HEK293 (cell line): ENCODE results near the gene PDLIM5.

Source experiments
- CTCF ChIA-PET: fragments of 350-600 bp; formaldehyde crosslinking; extraction: SDS; loops from one replicate; lab custom pipeline; 2021; ENCODE audit warnings: antibody characterized with exemption; lab: Yijun Ruan, JAX
- POLR2A ChIA-PET: fragments of 300-600 bp; formaldehyde crosslinking; extraction: SDS; loops from one replicate; lab custom pipeline; 2020; ENCODE audit warnings: antibody characterized with exemption, inconsistent platforms; lab: Yijun Ruan, JAX
- H3K27ac ChIP-seq: fragments of 200-500 bp; sonication (Bioruptor generic); 2 replicates; pipeline ENCODE4 v1.5.1; 2014; ENCODE audit warnings: low read depth, low read length, control low read depth, inconsistent platforms; ENCODE audit errors: extremely low read depth
- H3K36me3 ChIP-seq, 2 experiments: fragments of 200-500 bp in 1 of 2; sonication (Bioruptor generic) in 1 of 2; 1 replicate in 1 of 2; 2 replicates in 1 of 2; pipeline ENCODE4 v1.5.1; 2014 to 2017; ENCODE audit warnings: inconsistent platforms in 2 of 2, low read length in 2 of 2; ENCODE audit not compliant: control insufficient read depth in 2 of 2, insufficient read depth in 1 of 2
- H3K4me1 ChIP-seq: fragments of 200-500 bp; sonication (Bioruptor generic); 2 replicates; pipeline ENCODE4 v1.5.1; 2014; ENCODE audit warnings: mild to moderate bottlenecking, low read length, inconsistent platforms; ENCODE audit not compliant: control insufficient read depth, insufficient read depth
- H3K4me3 ChIP-seq: 2 replicates; pipeline ENCODE4 v1.5.1; 2011; ENCODE audit warnings: low read depth, mild to moderate bottlenecking, control low read depth, low read length, moderate library complexity
- H3K9me3 ChIP-seq: fragments of 200-500 bp; sonication (Bioruptor generic); 2 replicates; pipeline ENCODE4 v1.5.1; 2014; ENCODE audit warnings: low read depth, low read length, inconsistent platforms; ENCODE audit not compliant: control insufficient read depth, insufficient read depth
- AEBP2 ChIP-seq: fragments of 450-650 bp; formaldehyde crosslinking; IDR thresholded peaks from 2 replicates; pipeline ENCODE4 v1.5.1; 2016; ENCODE audit warnings: missing biosample characterization, missing genetic modification characterization, borderline replicate concordance
- GFI1B ChIP-seq: fragments of 450-650 bp; formaldehyde crosslinking; IDR thresholded peaks from 2 replicates; pipeline ENCODE4 v1.5.1; 2016; ENCODE audit warnings: missing biosample characterization, missing genetic modification characterization
- KLF16 ChIP-seq: fragments of 450-650 bp; formaldehyde crosslinking; IDR thresholded peaks from 2 replicates; pipeline ENCODE4 v1.5.1; 2017; ENCODE audit warnings: missing biosample characterization, missing genetic modification characterization
- KLF7 ChIP-seq: fragments of 450-650 bp; formaldehyde crosslinking; IDR thresholded peaks from 2 replicates; pipeline ENCODE4 v1.5.1; 2016; ENCODE audit warnings: missing biosample characterization, missing genetic modification characterization, borderline replicate concordance
- KLF8 ChIP-seq: fragments of 450-650 bp; formaldehyde crosslinking; IDR thresholded peaks from 2 replicates; pipeline ENCODE4 v1.5.1; 2016; ENCODE audit warnings: missing biosample characterization, missing genetic modification characterization
- KLF9 ChIP-seq: fragments of 450-650 bp; formaldehyde crosslinking; IDR thresholded peaks from 2 replicates; pipeline ENCODE4 v1.5.1; 2016; ENCODE audit warnings: missing biosample characterization, missing genetic modification characterization, low read depth
- PRDM10 ChIP-seq: fragments of 450-650 bp; formaldehyde crosslinking; IDR thresholded peaks from 2 replicates; pipeline ENCODE4 v1.5.1; 2016; ENCODE audit warnings: missing biosample characterization, missing genetic modification characterization
- PRDM4 ChIP-seq: fragments of 450-650 bp; formaldehyde crosslinking; IDR thresholded peaks from 2 replicates; pipeline ENCODE4 v1.5.1; 2017; ENCODE audit warnings: missing biosample characterization, missing genetic modification characterization
- ZBTB1 ChIP-seq: fragments of 450-650 bp; formaldehyde crosslinking; IDR thresholded peaks from 2 replicates; pipeline ENCODE4 v1.5.1; 2016; ENCODE audit warnings: missing biosample characterization, missing genetic modification characterization
- ZNF112 ChIP-seq: fragments of 450-650 bp; formaldehyde crosslinking; IDR thresholded peaks from 2 replicates; pipeline ENCODE4 v1.5.0; 2017; ENCODE audit warnings: missing biosample characterization, missing genetic modification characterization
- ZNF214 ChIP-seq: fragments of 450-650 bp; formaldehyde crosslinking; IDR thresholded peaks from 2 replicates; pipeline ENCODE4 v1.5.1; 2017; ENCODE audit warnings: missing biosample characterization, mild to moderate bottlenecking, missing genetic modification characterization, borderline replicate concordance
- ZNF223 ChIP-seq: fragments of 450-650 bp; formaldehyde crosslinking; IDR thresholded peaks from 2 replicates; pipeline ENCODE4 v1.5.1; 2016; ENCODE audit warnings: missing biosample characterization, missing genetic modification characterization
- ZNF292 ChIP-seq: fragments of 450-650 bp; formaldehyde crosslinking; IDR thresholded peaks from 2 replicates; pipeline ENCODE4 v1.5.1; 2016; ENCODE audit warnings: low read depth, missing biosample characterization, missing genetic modification characterization, borderline replicate concordance
- ZNF529 ChIP-seq: fragments of 450-650 bp; formaldehyde crosslinking; IDR thresholded peaks from 2 replicates; pipeline ENCODE4 v1.5.1; 2017; ENCODE audit warnings: missing genetic modification characterization, missing biosample characterization; ENCODE audit not compliant: insufficient replicate concordance
- ZNF549 ChIP-seq: fragments of 450-650 bp; IDR thresholded peaks from 2 replicates; pipeline ENCODE4 v1.5.1; 2018; ENCODE audit warnings: missing biosample characterization, missing genetic modification characterization, mild to moderate bottlenecking, inconsistent platforms, moderate library complexity
- ZNF571 ChIP-seq: fragments of 450-650 bp; formaldehyde crosslinking; IDR thresholded peaks from 2 replicates; pipeline ENCODE4 v1.5.0; 2017; ENCODE audit warnings: missing biosample characterization, missing genetic modification characterization
- ZNF621 ChIP-seq: fragments of 450-650 bp; formaldehyde crosslinking; IDR thresholded peaks from 2 replicates; pipeline ENCODE4 v1.5.1; 2017; ENCODE audit warnings: missing biosample characterization, missing genetic modification characterization
- ZNF645 ChIP-seq: fragments of 450-650 bp; formaldehyde crosslinking; IDR thresholded peaks from 2 replicates; pipeline ENCODE4; 2016; ENCODE audit warnings: missing biosample characterization, missing genetic modification characterization
- ZNF677 ChIP-seq: fragments of 450-650 bp; IDR thresholded peaks from 2 replicates; pipeline ENCODE4 v1.5.0; 2018; ENCODE audit warnings: missing biosample characterization, mild to moderate bottlenecking, missing genetic modification characterization, moderate library complexity
- ZNF701 ChIP-seq: fragments of 450-650 bp; formaldehyde crosslinking; IDR thresholded peaks from 2 replicates; pipeline ENCODE4 v1.5.1; 2016; ENCODE audit warnings: missing biosample characterization, missing genetic modification characterization
- ZNF768 ChIP-seq: fragments of 450-650 bp; formaldehyde crosslinking; IDR thresholded peaks from 2 replicates; pipeline ENCODE4 v1.5.1; 2018; ENCODE audit warnings: missing biosample characterization, mild to moderate bottlenecking, missing genetic modification characterization
- ZNF830 ChIP-seq: fragments of 450-650 bp; IDR thresholded peaks from 2 replicates; pipeline ENCODE4 v1.5.0; 2018; ENCODE audit warnings: missing biosample characterization, missing genetic modification characterization, low read depth, mild to moderate bottlenecking, moderate library complexity
- ZSCAN16 ChIP-seq: fragments of 450-650 bp; formaldehyde crosslinking; IDR thresholded peaks from 2 replicates; pipeline ENCODE4 v1.5.1; 2016; ENCODE audit warnings: missing biosample characterization, missing genetic modification characterization
- TF ChIP-seq, protein P1 (sequence below): sonication (generic); formaldehyde crosslinking; IDR thresholded peaks from 2 replicates; pipeline ENCODE4 v1.8.1; 2022; ENCODE audit warnings: mild to moderate bottlenecking, moderate library complexity, missing genetic modification reagents
- TF ChIP-seq, protein P2 (sequence below): fragments of 450-650 bp; formaldehyde crosslinking; IDR thresholded peaks from 2 replicates; pipeline ENCODE4 v1.5.1; 2016; ENCODE audit warnings: missing biosample characterization, missing genetic modification characterization, low read depth

Gene PDLIM5

DNA sequence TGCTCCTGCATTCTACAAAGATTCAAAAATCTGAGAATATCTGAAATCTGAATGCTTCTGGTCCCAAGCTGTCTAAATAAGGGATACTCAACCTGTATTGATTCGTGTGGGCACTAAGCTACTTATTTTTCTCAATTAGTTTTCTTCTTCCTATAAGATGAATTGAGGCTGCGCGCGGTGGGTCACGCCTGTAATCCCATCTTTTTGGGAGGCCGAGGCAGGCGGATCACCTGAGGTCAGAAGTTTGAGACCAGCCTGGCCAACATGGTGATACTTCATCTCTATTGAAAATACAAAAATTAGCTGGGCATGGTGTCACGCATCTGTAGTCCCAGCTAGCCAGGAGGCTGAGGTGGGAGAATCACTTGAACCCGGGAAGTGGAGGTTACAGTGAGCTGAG, 122.3 kb downstream of the PDLIM5 start:
- TF ChIP-seq ZNF292, result no peak
- TF ChIP-seq KLF8 (tag by site-specific recombination), result no peak
- no peak for TF ChIP-seq ZNF214
- no peak for TF ChIP-seq ZNF529 (tag by site-specific recombination)
- TF ChIP-seq ZBTB1 (tag by site-specific recombination), result no peak
- no peak for TF ChIP-seq ZNF571
- no peak for TF ChIP-seq ZNF701 (tag by site-specific recombination)
- no peak for TF ChIP-seq ZNF677 (tag by site-specific recombination)
- TF ChIP-seq ZNF621 (tag by site-specific recombination), result no peak
- TF ChIP-seq PRDM10, result no peak
- TF ChIP-seq, protein P1, sequence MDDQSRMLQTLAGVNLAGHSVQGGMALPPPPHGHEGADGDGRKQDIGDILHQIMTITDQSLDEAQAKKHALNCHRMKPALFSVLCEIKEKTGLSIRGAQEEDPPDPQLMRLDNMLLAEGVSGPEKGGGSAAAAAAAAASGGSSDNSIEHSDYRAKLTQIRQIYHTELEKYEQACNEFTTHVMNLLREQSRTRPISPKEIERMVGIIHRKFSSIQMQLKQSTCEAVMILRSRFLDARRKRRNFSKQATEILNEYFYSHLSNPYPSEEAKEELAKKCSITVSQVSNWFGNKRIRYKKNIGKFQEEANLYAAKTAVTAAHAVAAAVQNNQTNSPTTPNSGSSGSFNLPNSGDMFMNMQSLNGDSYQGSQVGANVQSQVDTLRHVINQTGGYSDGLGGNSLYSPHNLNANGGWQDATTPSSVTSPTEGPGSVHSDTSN (CRISPR knock-in tag), result no peak
- POLR2A ChIA-PET, result no interaction called here
- H3K9me3 ChIP-seq, result no peaks in the 10 kb centered on the region
- CTCF ChIA-PET, result interaction anchor here (0.8 kb wide), 1 partner anchor 11 kb away, joined by 3 read pairs; no protein-coding TSS in a partner anchor
- H3K36me3 ChIP-seq, result peaks cover 0 to 5% of the 10 kb centered on the region in 2 experiments; a peak in 1 of 3 replicates
- no peak overlapping the region for H3K27ac ChIP-seq
- H3K4me3 ChIP-seq, result no peak overlapping the region
- H3K4me1 ChIP-seq, result peaks cover 8% of the 10 kb centered on the region

DNA sequence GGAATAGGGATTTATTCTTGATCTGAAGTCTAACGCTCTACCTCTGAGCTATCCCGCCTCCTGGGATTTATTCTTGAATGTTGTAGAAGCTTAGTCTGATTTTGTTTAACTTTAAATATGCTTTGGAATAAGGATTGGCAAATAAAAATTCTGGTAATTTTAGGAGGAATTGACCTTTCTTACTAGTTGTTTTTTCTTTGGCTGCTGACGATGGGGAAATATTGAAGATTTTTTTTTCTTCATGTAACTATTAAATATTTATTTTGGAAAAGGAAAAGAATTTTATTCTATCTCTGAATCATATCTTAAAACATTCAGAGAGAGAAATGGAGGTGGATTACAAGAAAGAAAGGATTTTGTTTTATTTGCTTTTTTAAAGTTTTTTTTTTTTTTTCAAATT, 122.9 kb downstream of the PDLIM5 start:
- ChIA-PET POLR2A (no interaction called here), CTCF (interaction anchor here (0.7 to 0.8 kb wide), 2 partner anchors 12 to 125 kb away, joined by 3 to 4 read pairs; no protein-coding TSS in a partner anchor)
- Histone ChIP-seq H3K36me3 (peaks cover 0 to 5% of the 10 kb centered on the region in 2 experiments; a peak in 1 of 3 replicates), H3K4me3 (no peak overlapping the region), H3K27ac (no peak overlapping the region), H3K4me1 (peaks cover 8% of the 10 kb centered on the region), H3K9me3 (no peaks in the 10 kb centered on the region)
- TF ChIP-seq KLF16 (no peak), ZNF677 (tag by site-specific recombination) (no peak), PRDM4 (no peak), ZNF830 (no peak), KLF7 (no peak), ZNF549 (no peak), ZNF645 (no peak), GFI1B (no peak), ZNF768 (tag by site-specific recombination) (no peak), ZNF223 (tag by site-specific recombination) (no peak), ZNF621 (tag by site-specific recombination) (no peak), ZNF112 (no peak), KLF9 (tag by site-specific recombination) (no peak), ZSCAN16 (tag by site-specific recombination) (no peak), AEBP2 (tag by site-specific recombination) (no peak)
- TF ChIP-seq, protein P2, sequence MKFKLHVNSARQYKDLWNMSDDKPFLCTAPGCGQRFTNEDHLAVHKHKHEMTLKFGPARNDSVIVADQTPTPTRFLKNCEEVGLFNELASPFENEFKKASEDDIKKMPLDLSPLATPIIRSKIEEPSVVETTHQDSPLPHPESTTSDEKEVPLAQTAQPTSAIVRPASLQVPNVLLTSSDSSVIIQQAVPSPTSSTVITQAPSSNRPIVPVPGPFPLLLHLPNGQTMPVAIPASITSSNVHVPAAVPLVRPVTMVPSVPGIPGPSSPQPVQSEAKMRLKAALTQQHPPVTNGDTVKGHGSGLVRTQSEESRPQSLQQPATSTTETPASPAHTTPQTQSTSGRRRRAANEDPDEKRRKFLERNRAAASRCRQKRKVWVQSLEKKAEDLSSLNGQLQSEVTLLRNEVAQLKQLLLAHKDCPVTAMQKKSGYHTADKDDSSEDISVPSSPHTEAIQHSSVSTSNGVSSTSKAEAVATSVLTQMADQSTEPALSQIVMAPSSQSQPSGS (tag by site-specific recombination), result no peak
